Suprapubic skin (tissue), 4 donors: ENCODE results near the gene SEPTIN5.

Experiments used
- EP300 ChIP-seq: sonication (generic); formaldehyde crosslinking; IDR thresholded peaks from one replicate; pipeline ENCODE4 v1.6.1; 2017; ENCODE audit warnings: antibody characterized with exemption
- POLR2AphosphoS5 ChIP-seq, 3 donors: sonication (generic); formaldehyde crosslinking; IDR thresholded peaks; one replicate each; pipeline ENCODE4 v1.6.1; 2017; ENCODE audit warnings: antibody characterized with exemption in 3 of 3
- TF ChIP-seq, protein P1 (sequence below), 2 donors: fragments of 200-600 bp in 1 of 2; fragments of 450-650 bp in 1 of 2; sonication (generic) in 1 of 2; IDR thresholded peaks; one replicate each; pipeline ENCODE4 v1.5.1; 2016 to 2019; ENCODE audit warnings: antibody characterized with exemption in 2 of 2, mild to moderate bottlenecking in 1 of 2, moderate library complexity in 1 of 2

DNA sequence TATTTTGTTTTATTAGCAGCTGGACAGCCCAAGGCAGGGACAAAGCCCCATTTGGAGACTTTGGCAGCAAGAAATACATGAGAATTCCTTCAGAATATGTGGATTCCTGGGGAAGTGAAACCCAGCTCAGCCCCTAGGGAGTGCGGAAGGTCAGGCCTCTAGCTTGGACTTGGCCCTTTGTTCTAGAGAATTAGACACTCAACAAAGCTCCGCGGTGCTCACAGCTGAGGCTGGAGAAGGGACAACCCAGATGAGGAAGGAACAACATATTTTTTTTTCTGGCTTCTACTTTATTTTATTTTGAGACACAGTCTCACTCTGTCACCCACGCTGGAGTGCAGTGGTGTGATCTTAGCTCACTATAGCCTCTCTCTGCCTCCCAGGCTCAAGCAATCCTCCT is 44.7 kb upstream of the SEPTIN5 start:
- TF ChIP-seq POLR2AphosphoS5 (IDR thresholded peaks at IDR 0.05) (no peak), EP300 (no peak)
- TF ChIP-seq, protein P1, sequence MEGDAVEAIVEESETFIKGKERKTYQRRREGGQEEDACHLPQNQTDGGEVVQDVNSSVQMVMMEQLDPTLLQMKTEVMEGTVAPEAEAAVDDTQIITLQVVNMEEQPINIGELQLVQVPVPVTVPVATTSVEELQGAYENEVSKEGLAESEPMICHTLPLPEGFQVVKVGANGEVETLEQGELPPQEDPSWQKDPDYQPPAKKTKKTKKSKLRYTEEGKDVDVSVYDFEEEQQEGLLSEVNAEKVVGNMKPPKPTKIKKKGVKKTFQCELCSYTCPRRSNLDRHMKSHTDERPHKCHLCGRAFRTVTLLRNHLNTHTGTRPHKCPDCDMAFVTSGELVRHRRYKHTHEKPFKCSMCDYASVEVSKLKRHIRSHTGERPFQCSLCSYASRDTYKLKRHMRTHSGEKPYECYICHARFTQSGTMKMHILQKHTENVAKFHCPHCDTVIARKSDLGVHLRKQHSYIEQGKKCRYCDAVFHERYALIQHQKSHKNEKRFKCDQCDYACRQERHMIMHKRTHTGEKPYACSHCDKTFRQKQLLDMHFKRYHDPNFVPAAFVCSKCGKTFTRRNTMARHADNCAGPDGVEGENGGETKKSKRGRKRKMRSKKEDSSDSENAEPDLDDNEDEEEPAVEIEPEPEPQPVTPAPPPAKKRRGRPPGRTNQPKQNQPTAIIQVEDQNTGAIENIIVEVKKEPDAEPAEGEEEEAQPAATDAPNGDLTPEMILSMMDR (IDR thresholded peaks at IDR 0.05), result no peak
